ENCODE data around the gene PTCD3. TPM values are rescaled to one million over a fixed set of nuclear protein-coding genes. Genes with fewer than 3 reads are reported as not detected.

Gene PTCD3
- total RNA-seq, 1 experiment from 2014 or later = 283 TPM

Other genes with a start within 250 kb of the PTCD3 start
- gene ST3GAL5, start 217.2 kb upstream of the PTCD3 start, total RNA-seq (2014; rRNA removed; shearing (Covaris generic)) = 2.1 and 3.4 TPM in 2 replicates
- 16.3 and 19.9 TPM in 2 replicates for gene POLR1A, start 349 bp upstream of the PTCD3 start, total RNA-seq (2014; rRNA removed; shearing (Covaris generic))
- 104 and 106 TPM in 2 replicates for gene IMMT, start 89.2 kb downstream of the PTCD3 start, total RNA-seq (2014; rRNA removed; shearing (Covaris generic))
- 20.9 and 27.7 TPM in 2 replicates for gene MRPL35, start 93.2 kb downstream of the PTCD3 start, total RNA-seq (2014; rRNA removed; shearing (Covaris generic))
- 0.48 and 0.59 TPM in 2 replicates for gene REEP1, start 231.4 kb downstream of the PTCD3 start, total RNA-seq (2014; rRNA removed; shearing (Covaris generic))